SK-N-SH treated with all-trans-retinoic acid at 6 μM for 48 hours (cell line): ENCODE measurements around the gene CLEC20A.

Experiments used
- ATAC-seq: fragments of 200-7000 bp; cut with Tn5 transposase; 3 replicates; pipeline ENCODE4 v1.9.1; 2020; ENCODE audit warnings: mild to moderate bottlenecking, moderate library complexity
- ARNTL ChIP-seq: fragments of 450-650 bp; formaldehyde crosslinking; IDR thresholded peaks from 2 replicates; pipeline ENCODE4 v1.5.0; 2020; ENCODE audit warnings: low read depth, mild to moderate bottlenecking, moderate library complexity, borderline replicate concordance
- CREB5 ChIP-seq: fragments of 250-450 bp; sonication (Bioruptor Pico); IDR thresholded peaks from 2 replicates; pipeline ENCODE4 v1.5.1; 2020; ENCODE audit warnings: low read depth, mild to moderate bottlenecking, moderate library complexity
- CSDC2 ChIP-seq: fragments of 250-450 bp; sonication (Bioruptor Pico); IDR thresholded peaks from 2 replicates; pipeline ENCODE4 v1.5.0; 2020; ENCODE audit warnings: mild to moderate bottlenecking, moderate library complexity
- CSRNP3 ChIP-seq: fragments of 250-450 bp; sonication (Bioruptor Pico); IDR thresholded peaks from 2 replicates; pipeline ENCODE4 v1.5.1; 2021; ENCODE audit warnings: mild to moderate bottlenecking, moderate library complexity
- ESRRG ChIP-seq: fragments of 250-450 bp; sonication (Bioruptor Pico); IDR thresholded peaks from 2 replicates; pipeline ENCODE4 v1.6.1; 2021; ENCODE audit warnings: mild to moderate bottlenecking
- GLIS3 ChIP-seq: fragments of 250-450 bp; sonication (Bioruptor Pico); IDR thresholded peaks from 2 replicates; pipeline ENCODE4 v1.5.0; 2020; ENCODE audit warnings: mild to moderate bottlenecking, moderate library complexity
- ISL1 ChIP-seq: fragments of 250-450 bp; sonication (Bioruptor Pico); IDR thresholded peaks from 2 replicates; pipeline ENCODE4 v2.1.2; 2022; ENCODE audit warnings: mild to moderate bottlenecking, moderate library complexity
- OSR1 ChIP-seq: fragments of 250-450 bp; sonication (Bioruptor Pico); IDR thresholded peaks from 2 replicates; pipeline ENCODE4 v1.8.0; 2022; ENCODE audit warnings: moderate library complexity, mild to moderate bottlenecking, inconsistent platforms
- PATZ1 ChIP-seq: fragments of 250-450 bp; sonication (Bioruptor Pico); IDR thresholded peaks from 2 replicates; pipeline ENCODE4 v1.8.0; 2020; ENCODE audit warnings: mild to moderate bottlenecking, moderate library complexity, borderline replicate concordance
- POU6F1 ChIP-seq: fragments of 250-450 bp; sonication (Bioruptor Pico); IDR thresholded peaks from 2 replicates; pipeline ENCODE4 v1.8.0; 2021; ENCODE audit warnings: low read depth, mild to moderate bottlenecking, moderate library complexity, borderline replicate concordance
- PPARA ChIP-seq: fragments of 250-450 bp; sonication (Bioruptor Pico); IDR thresholded peaks from 2 replicates; pipeline ENCODE4 v1.5.0; 2020; ENCODE audit warnings: mild to moderate bottlenecking, borderline replicate concordance
- RARB ChIP-seq: fragments of 250-450 bp; sonication (Bioruptor Pico); IDR thresholded peaks from 2 replicates; pipeline ENCODE4 v1.8.0; 2021; ENCODE audit warnings: mild to moderate bottlenecking, moderate library complexity
- SNAI2 ChIP-seq: fragments of 250-450 bp; sonication (Bioruptor Pico); IDR thresholded peaks from 2 replicates; pipeline ENCODE4 v1.5.0; 2020; ENCODE audit warnings: mild to moderate bottlenecking, moderate library complexity
- TCF4 ChIP-seq: fragments of 250-450 bp; sonication (Bioruptor Pico); IDR thresholded peaks from 2 replicates; pipeline ENCODE4 v1.8.0; 2021; ENCODE audit warnings: mild to moderate bottlenecking, moderate library complexity, borderline replicate concordance
- TOX ChIP-seq: fragments of 250-450 bp; sonication (Bioruptor Pico); IDR thresholded peaks from 2 replicates; pipeline ENCODE4 v1.8.0; 2021; ENCODE audit warnings: mild to moderate bottlenecking, moderate library complexity, borderline replicate concordance
- TSHZ2 ChIP-seq: fragments of 250-450 bp; sonication (Bioruptor Pico); IDR thresholded peaks from 2 replicates; pipeline ENCODE4 v1.5.0; 2020; ENCODE audit warnings: mild to moderate bottlenecking, moderate library complexity
- ZC3H10 ChIP-seq: fragments of 250-450 bp; sonication (Bioruptor Pico); IDR thresholded peaks from 2 replicates; pipeline ENCODE4 v1.5.1; 2021; ENCODE audit warnings: mild to moderate bottlenecking, moderate library complexity
- ZFP3 ChIP-seq: fragments of 250-450 bp; sonication (Bioruptor Pico); IDR thresholded peaks from 2 replicates; pipeline ENCODE4 v1.5.0; 2020; ENCODE audit warnings: mild to moderate bottlenecking, moderate library complexity
- ZFP30 ChIP-seq: fragments of 450-650 bp; formaldehyde crosslinking; IDR thresholded peaks from 2 replicates; pipeline ENCODE4 v1.5.0; 2022; ENCODE audit warnings: mild to moderate bottlenecking, moderate library complexity
- ZNF565 ChIP-seq: fragments of 450-650 bp; formaldehyde crosslinking; conservative IDR thresholded peaks from 2 replicates; pipeline ENCODE4 v1.5.0; 2020; ENCODE audit warnings: low read depth, mild to moderate bottlenecking, moderate library complexity
- ZNF70 ChIP-seq: fragments of 450-650 bp; formaldehyde crosslinking; IDR thresholded peaks from 2 replicates; pipeline ENCODE4 v1.5.0; 2020; ENCODE audit warnings: mild to moderate bottlenecking, moderate library complexity
- ZNF8 ChIP-seq: fragments of 450-650 bp; formaldehyde crosslinking; IDR thresholded peaks from 2 replicates; pipeline ENCODE4 v1.5.0; 2020; ENCODE audit warnings: mild to moderate bottlenecking, moderate library complexity

The CLEC20A gene

GRCh38 chr1:178489399-178489798 is 7.4 kb downstream of the CLEC20A start:
- TF ChIP-seq ZFP3 (CRISPR knock-in tag) (no peak), TSHZ2 (CRISPR knock-in tag) (no peak), OSR1 (CRISPR knock-in tag) (no peak), ISL1 (CRISPR knock-in tag) (no peak), GLIS3 (no peak), RARB (no peak), PPARA (CRISPR knock-in tag) (no peak), ARNTL (no peak), TOX (CRISPR knock-in tag) (no peak), CSRNP3 (CRISPR knock-in tag) (no peak), SNAI2 (CRISPR knock-in tag) (no peak), CREB5 (CRISPR knock-in tag) (no peak), CSDC2 (CRISPR knock-in tag) (no peak), PATZ1 (no peak), TCF4 (CRISPR knock-in tag) (no peak), ZNF8 (CRISPR knock-in tag) (no peak), ZC3H10 (CRISPR knock-in tag) (no peak), ESRRG (CRISPR knock-in tag) (no peak), ZNF565 (CRISPR knock-in tag) (no peak)
- no peak for ATAC-seq

- no peak for ATAC-seq
- no peak for TF ChIP-seq ZNF70
- TF ChIP-seq TOX (CRISPR knock-in tag): no peak
- TF ChIP-seq ZNF8 (CRISPR knock-in tag): no peak
- TF ChIP-seq RARB: no peak
- no peak for TF ChIP-seq SNAI2 (CRISPR knock-in tag)
- TF ChIP-seq ZNF565 (CRISPR knock-in tag): no peak
- TF ChIP-seq OSR1 (CRISPR knock-in tag): no peak
- no peak for TF ChIP-seq ZFP3 (CRISPR knock-in tag)
- TF ChIP-seq POU6F1 (CRISPR knock-in tag): no peak
- TF ChIP-seq GLIS3: no peak
- no peak for TF ChIP-seq ESRRG (CRISPR knock-in tag)
- TF ChIP-seq TCF4 (CRISPR knock-in tag): no peak
- no peak for TF ChIP-seq PATZ1
- no peak for TF ChIP-seq PPARA (CRISPR knock-in tag)
- TF ChIP-seq CREB5 (CRISPR knock-in tag): no peak
- no peak for TF ChIP-seq ZFP30 (CRISPR knock-in tag)
- no peak for TF ChIP-seq ISL1 (CRISPR knock-in tag)
- no peak for TF ChIP-seq ARNTL
Observed at GRCh38 chr1:178488393-178488792, 8.4 kb downstream of the CLEC20A start.
